ENCODE data around the gene CPA1.
A peak's percentile ranks its signal among the peaks of the same experiment; 100 is the strongest.

Gene CPA1

GRCh38 chr7:130381468-130382312 lies 1.4 kb downstream of the CPA1 start:
- no peak overlapping the region for H3K4me2 ChIP-seq (ENCODE audit: insufficient read depth, low read length, poor library complexity, severe bottlenecking)
- peak overlapping the region; percentile 46 for H3K23ac ChIP-seq (ENCODE audit: low read depth, low read length, poor library complexity)
- H3K36me3 ChIP-seq (replicated peaks in 1 of 2; ENCODE audit: control insufficient read depth in 2 of 2, insufficient read depth in 2 of 2, low read length in 2 of 2): no peaks in the 10 kb centered on the region
- H3K4me3 ChIP-seq (ENCODE audit: low read length in 2 of 2): no peak overlapping the region
- H4K8ac ChIP-seq (ENCODE audit: low read depth, low read length): no peak overlapping the region
- DNase-seq (ENCODE audit: low spot score): no peak
- H3K14ac ChIP-seq (ENCODE audit: low read length): peak overlapping the region; percentile 13
- no peak overlapping the region for H2BK12ac ChIP-seq (ENCODE audit: low read length)
- no peak overlapping the region for H2AFZ ChIP-seq (ENCODE audit: low read length)
- H3K18ac ChIP-seq (ENCODE audit: low read length): peak overlapping the region; percentile 82
- H2BK5ac ChIP-seq (ENCODE audit: low read length): no peak overlapping the region
- H3K79me1 ChIP-seq (ENCODE audit: low read depth, low read length): no peaks in the 10 kb centered on the region
- H3K9ac ChIP-seq (ENCODE audit: low read depth, low read length, poor library complexity): no peak overlapping the region
- peaks cover 0 to 6% of the 10 kb centered on the region in 2 donors for H3K9me3 ChIP-seq (replicated peaks in 1 of 2; ENCODE audit: control insufficient read depth in 2 of 2, insufficient read depth in 1 of 2, low read depth in 1 of 2, low read length in 2 of 2)
- peak overlapping the region; percentile 74 for H4K91ac ChIP-seq (ENCODE audit: low read depth, low read length, poor library complexity)
- peak overlapping the region; percentile 84 for H2BK120ac ChIP-seq (ENCODE audit: low read depth, low read length)
- peak overlapping the region; percentile 37 for H2BK15ac ChIP-seq (ENCODE audit: low read length)
- H3K4ac ChIP-seq (ENCODE audit: low read length): peak overlapping the region; percentile 39
- H3K4me1 ChIP-seq (ENCODE audit: control insufficient read depth in 2 of 2, insufficient read depth in 1 of 2, low read depth in 1 of 2, low read length in 2 of 2): peaks cover 13 to 15% of the 10 kb centered on the region in 2 donors
- H3K27me3 ChIP-seq (ENCODE audit: control insufficient read depth in 3 of 3, insufficient read depth in 3 of 3, low read depth in 1 of 3, low read length in 3 of 3): no peaks in the 10 kb centered on the region
- peak overlapping the region; percentile 71 for H2AK5ac ChIP-seq (ENCODE audit: low read depth, low read length)
- H3K27ac ChIP-seq (replicated peaks; ENCODE audit: low read length): no peak overlapping the region
- no CpG with 5 or more reads among the region's 41 CpGs for WGBS, 2 donors (ENCODE audit: extremely low coverage in 2 of 2, insufficient read length in 2 of 2, insufficient replicate concordance in 1 of 2)

- Histone ChIP-seq H4K91ac (ENCODE audit: low read depth, low read length, poor library complexity) (peak overlapping the region; percentile 41), H2AK5ac (ENCODE audit: low read depth, low read length) (no peak overlapping the region), H3K9me3 (replicated peaks in 1 of 2; ENCODE audit: control insufficient read depth in 2 of 2, insufficient read depth in 1 of 2, low read depth in 1 of 2, low read length in 2 of 2) (peaks cover 0 to 5% of the 10 kb centered on the region in 2 donors), H4K8ac (ENCODE audit: low read depth, low read length) (no peak overlapping the region), H3K9ac (ENCODE audit: low read depth, low read length, poor library complexity) (no peak overlapping the region), H3K27ac (replicated peaks; ENCODE audit: low read length) (no peak overlapping the region), H3K27me3 (ENCODE audit: control insufficient read depth in 3 of 3, insufficient read depth in 3 of 3, low read depth in 1 of 3, low read length in 3 of 3) (no peaks in the 10 kb centered on the region), H3K14ac (ENCODE audit: low read length) (no peak overlapping the region), H2BK12ac (ENCODE audit: low read length) (peak overlapping the region; percentile 91), H2BK15ac (ENCODE audit: low read length) (peak overlapping the region; percentile 50), H3K23ac (ENCODE audit: low read depth, low read length, poor library complexity) (peak overlapping the region; percentile 25), H3K4me2 (ENCODE audit: insufficient read depth, low read length, poor library complexity, severe bottlenecking) (no peak overlapping the region), H3K36me3 (replicated peaks in 1 of 2; ENCODE audit: control insufficient read depth in 2 of 2, insufficient read depth in 2 of 2, low read length in 2 of 2) (no peaks in the 10 kb centered on the region), H2BK120ac (ENCODE audit: low read depth, low read length) (no peak overlapping the region), H3K4me3 (ENCODE audit: low read length in 2 of 2) (no peak overlapping the region), H3K4ac (ENCODE audit: low read length) (peak overlapping the region; percentile 10), H3K4me1 (ENCODE audit: control insufficient read depth in 2 of 2, insufficient read depth in 1 of 2, low read depth in 1 of 2, low read length in 2 of 2) (peaks cover 19 to 24% of the 10 kb centered on the region in 2 donors), H3K18ac (ENCODE audit: low read length) (peak overlapping the region; percentile 77), H3K79me1 (ENCODE audit: low read depth, low read length) (no peaks in the 10 kb centered on the region), H2AFZ (ENCODE audit: low read length) (no peak overlapping the region), H2BK5ac (ENCODE audit: low read length) (no peak overlapping the region)
- no CpG with 5 or more reads among the region's 18 CpGs for WGBS, 2 donors (ENCODE audit: extremely low coverage in 2 of 2, insufficient read length in 2 of 2, insufficient replicate concordance in 1 of 2)
- no peak for DNase-seq (ENCODE audit: low spot score)
Observed at GRCh38 chr7:130383187-130383980, 3.1 kb downstream of the CPA1 start.

- Histone ChIP-seq H2AFZ (ENCODE audit: low read length) (no peak overlapping the region), H3K4me2 (ENCODE audit: insufficient read depth, low read length, poor library complexity, severe bottlenecking) (no peak overlapping the region), H3K27me3 (ENCODE audit: control insufficient read depth in 3 of 3, insufficient read depth in 3 of 3, low read depth in 1 of 3, low read length in 3 of 3) (no peaks in the 10 kb centered on the region), H3K9me3 (replicated peaks in 1 of 2; ENCODE audit: control insufficient read depth in 2 of 2, insufficient read depth in 1 of 2, low read depth in 1 of 2, low read length in 2 of 2) (peaks cover 2 to 6% of the 10 kb centered on the region in 2 donors), H3K23ac (ENCODE audit: low read depth, low read length, poor library complexity) (peak overlapping the region; percentile 56), H4K8ac (ENCODE audit: low read depth, low read length) (no peak overlapping the region), H3K27ac (replicated peaks; ENCODE audit: low read length) (no peak overlapping the region), H4K91ac (ENCODE audit: low read depth, low read length, poor library complexity) (no peak overlapping the region), H3K14ac (ENCODE audit: low read length) (no peak overlapping the region), H2BK15ac (ENCODE audit: low read length) (peak overlapping the region; percentile 34), H2BK5ac (ENCODE audit: low read length) (no peak overlapping the region), H2BK120ac (ENCODE audit: low read depth, low read length) (no peak overlapping the region), H2BK12ac (ENCODE audit: low read length) (peak overlapping the region; percentile 64), H3K79me1 (ENCODE audit: low read depth, low read length) (no peaks in the 10 kb centered on the region), H3K36me3 (replicated peaks in 1 of 2; ENCODE audit: control insufficient read depth in 2 of 2, insufficient read depth in 2 of 2, low read length in 2 of 2) (no peaks in the 10 kb centered on the region), H3K18ac (ENCODE audit: low read length) (peak overlapping the region; percentile 85), H2AK5ac (ENCODE audit: low read depth, low read length) (peak overlapping the region; percentile 27), H3K4me3 (ENCODE audit: low read length in 2 of 2) (no peak overlapping the region), H3K4me1 (ENCODE audit: control insufficient read depth in 2 of 2, insufficient read depth in 1 of 2, low read depth in 1 of 2, low read length in 2 of 2) (peaks cover 19 to 24% of the 10 kb centered on the region in 2 donors), H3K4ac (ENCODE audit: low read length) (no peak overlapping the region), H3K9ac (ENCODE audit: low read depth, low read length, poor library complexity) (no peak overlapping the region)
- DNase-seq (ENCODE audit: low spot score): no peak
- WGBS, 2 donors (ENCODE audit: extremely low coverage in 2 of 2, insufficient read length in 2 of 2, insufficient replicate concordance in 1 of 2): no CpG with 5 or more reads among the region's 10 CpGs
Observed at GRCh38 chr7:130384371-130384801, 4.1 kb downstream of the CPA1 start.
